ENCODE data around the gene TAF10.

DNA sequence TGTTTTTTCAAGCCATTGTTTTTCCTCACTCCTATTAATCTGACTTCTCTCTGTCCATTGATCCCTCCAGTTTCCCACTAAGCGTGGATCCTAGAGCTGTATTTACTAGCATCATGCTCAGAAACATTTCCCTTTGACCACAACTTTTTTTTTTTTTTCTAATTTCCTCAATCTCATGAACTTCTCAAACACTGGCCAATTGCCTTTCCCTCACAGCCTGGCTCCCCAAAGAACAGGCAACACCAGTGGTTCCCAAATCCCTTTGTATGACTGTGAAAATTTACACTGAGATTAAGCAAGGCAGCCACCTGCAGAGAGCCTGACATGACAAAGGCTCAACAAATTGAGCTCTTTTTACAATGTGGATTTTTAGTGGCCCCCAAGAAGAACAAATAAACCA lies 8.6 kb upstream of the TAF10 start:
- TF ChIP-seq KLF11 (CRISPR knock-in tag; IDR thresholded peaks at IDR 0.05): no peak
- TF ChIP-seq MXD4 (CRISPR knock-in tag; IDR thresholded peaks at IDR 0.05): no peak
- TF ChIP-seq, protein P1, sequence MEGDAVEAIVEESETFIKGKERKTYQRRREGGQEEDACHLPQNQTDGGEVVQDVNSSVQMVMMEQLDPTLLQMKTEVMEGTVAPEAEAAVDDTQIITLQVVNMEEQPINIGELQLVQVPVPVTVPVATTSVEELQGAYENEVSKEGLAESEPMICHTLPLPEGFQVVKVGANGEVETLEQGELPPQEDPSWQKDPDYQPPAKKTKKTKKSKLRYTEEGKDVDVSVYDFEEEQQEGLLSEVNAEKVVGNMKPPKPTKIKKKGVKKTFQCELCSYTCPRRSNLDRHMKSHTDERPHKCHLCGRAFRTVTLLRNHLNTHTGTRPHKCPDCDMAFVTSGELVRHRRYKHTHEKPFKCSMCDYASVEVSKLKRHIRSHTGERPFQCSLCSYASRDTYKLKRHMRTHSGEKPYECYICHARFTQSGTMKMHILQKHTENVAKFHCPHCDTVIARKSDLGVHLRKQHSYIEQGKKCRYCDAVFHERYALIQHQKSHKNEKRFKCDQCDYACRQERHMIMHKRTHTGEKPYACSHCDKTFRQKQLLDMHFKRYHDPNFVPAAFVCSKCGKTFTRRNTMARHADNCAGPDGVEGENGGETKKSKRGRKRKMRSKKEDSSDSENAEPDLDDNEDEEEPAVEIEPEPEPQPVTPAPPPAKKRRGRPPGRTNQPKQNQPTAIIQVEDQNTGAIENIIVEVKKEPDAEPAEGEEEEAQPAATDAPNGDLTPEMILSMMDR (CRISPR knock-in tag; IDR thresholded peaks at IDR 0.05): no peak
- no peak for TF ChIP-seq MED1 (CRISPR knock-in tag; IDR thresholded peaks at IDR 0.05)
- no peak for TF ChIP-seq ELF3 (CRISPR knock-in tag; IDR thresholded peaks at IDR 0.05)
- TF ChIP-seq, protein P2, sequence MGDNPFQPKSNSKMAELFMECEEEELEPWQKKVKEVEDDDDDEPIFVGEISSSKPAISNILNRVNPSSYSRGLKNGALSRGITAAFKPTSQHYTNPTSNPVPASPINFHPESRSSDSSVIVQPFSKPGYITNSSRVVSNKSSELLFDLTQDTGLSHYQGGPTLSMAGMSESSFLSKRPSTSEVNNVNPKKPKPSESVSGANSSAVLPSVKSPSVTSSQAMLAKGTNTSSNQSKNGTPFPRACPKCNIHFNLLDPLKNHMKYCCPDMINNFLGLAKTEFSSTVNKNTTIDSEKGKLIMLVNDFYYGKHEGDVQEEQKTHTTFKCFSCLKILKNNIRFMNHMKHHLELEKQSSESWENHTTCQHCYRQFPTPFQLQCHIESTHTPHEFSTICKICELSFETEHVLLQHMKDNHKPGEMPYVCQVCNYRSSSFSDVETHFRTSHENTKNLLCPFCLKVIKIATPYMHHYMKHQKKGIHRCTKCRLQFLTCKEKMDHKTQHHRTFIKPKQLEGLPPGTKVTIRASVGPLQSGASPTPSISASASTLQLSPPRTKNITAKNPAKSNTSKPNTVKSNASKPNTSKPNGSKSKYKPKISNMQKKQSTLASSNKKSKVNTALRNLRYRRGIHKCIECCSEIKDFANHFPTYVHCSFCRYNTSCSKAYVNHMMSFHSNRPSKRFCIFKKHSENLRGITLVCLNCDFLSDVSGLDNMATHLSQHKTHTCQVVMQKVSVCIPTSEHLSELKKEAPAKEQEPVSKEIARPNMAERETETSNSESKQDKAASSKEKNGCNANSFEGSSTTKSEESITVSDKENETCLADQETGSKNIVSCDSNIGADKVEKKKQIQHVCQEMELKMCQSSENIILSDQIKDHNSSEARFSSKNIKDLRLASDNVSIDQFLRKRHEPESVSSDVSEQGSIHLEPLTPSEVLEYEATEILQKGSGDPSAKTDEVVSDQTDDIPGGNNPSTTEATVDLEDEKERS (CRISPR knock-in tag; IDR thresholded peaks at IDR 0.05): no peak
- TF ChIP-seq, protein P3, sequence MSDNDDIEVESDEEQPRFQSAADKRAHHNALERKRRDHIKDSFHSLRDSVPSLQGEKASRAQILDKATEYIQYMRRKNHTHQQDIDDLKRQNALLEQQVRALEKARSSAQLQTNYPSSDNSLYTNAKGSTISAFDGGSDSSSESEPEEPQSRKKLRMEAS (IDR thresholded peaks at IDR 0.05): no peak
- TF ChIP-seq, protein P4, sequence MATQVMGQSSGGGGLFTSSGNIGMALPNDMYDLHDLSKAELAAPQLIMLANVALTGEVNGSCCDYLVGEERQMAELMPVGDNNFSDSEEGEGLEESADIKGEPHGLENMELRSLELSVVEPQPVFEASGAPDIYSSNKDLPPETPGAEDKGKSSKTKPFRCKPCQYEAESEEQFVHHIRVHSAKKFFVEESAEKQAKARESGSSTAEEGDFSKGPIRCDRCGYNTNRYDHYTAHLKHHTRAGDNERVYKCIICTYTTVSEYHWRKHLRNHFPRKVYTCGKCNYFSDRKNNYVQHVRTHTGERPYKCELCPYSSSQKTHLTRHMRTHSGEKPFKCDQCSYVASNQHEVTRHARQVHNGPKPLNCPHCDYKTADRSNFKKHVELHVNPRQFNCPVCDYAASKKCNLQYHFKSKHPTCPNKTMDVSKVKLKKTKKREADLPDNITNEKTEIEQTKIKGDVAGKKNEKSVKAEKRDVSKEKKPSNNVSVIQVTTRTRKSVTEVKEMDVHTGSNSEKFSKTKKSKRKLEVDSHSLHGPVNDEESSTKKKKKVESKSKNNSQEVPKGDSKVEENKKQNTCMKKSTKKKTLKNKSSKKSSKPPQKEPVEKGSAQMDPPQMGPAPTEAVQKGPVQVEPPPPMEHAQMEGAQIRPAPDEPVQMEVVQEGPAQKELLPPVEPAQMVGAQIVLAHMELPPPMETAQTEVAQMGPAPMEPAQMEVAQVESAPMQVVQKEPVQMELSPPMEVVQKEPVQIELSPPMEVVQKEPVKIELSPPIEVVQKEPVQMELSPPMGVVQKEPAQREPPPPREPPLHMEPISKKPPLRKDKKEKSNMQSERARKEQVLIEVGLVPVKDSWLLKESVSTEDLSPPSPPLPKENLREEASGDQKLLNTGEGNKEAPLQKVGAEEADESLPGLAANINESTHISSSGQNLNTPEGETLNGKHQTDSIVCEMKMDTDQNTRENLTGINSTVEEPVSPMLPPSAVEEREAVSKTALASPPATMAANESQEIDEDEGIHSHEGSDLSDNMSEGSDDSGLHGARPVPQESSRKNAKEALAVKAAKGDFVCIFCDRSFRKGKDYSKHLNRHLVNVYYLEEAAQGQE (IDR thresholded peaks at IDR 0.05; ENCODE audit: borderline replicate concordance in 1 of 2, low read depth in 1 of 2, low read length in 2 of 2): no peak
- TF ChIP-seq, protein P5, sequence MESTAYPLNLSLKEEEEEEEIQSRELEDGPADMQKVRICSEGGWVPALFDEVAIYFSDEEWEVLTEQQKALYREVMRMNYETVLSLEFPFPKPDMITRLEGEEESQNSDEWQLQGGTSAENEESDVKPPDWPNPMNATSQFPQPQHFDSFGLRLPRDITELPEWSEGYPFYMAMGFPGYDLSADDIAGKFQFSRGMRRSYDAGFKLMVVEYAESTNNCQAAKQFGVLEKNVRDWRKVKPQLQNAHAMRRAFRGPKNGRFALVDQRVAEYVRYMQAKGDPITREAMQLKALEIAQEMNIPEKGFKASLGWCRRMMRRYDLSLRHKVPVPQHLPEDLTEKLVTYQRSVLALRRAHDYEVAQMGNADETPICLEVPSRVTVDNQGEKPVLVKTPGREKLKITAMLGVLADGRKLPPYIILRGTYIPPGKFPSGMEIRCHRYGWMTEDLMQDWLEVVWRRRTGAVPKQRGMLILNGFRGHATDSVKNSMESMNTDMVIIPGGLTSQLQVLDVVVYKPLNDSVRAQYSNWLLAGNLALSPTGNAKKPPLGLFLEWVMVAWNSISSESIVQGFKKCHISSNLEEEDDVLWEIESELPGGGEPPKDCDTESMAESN (CRISPR knock-in tag; conservative IDR thresholded peaks at IDR 0.05): no peak
- TF ChIP-seq, protein P6, sequence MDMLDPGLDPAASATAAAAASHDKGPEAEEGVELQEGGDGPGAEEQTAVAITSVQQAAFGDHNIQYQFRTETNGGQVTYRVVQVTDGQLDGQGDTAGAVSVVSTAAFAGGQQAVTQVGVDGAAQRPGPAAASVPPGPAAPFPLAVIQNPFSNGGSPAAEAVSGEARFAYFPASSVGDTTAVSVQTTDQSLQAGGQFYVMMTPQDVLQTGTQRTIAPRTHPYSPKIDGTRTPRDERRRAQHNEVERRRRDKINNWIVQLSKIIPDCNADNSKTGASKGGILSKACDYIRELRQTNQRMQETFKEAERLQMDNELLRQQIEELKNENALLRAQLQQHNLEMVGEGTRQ (IDR thresholded peaks at IDR 0.05; ENCODE audit: low read depth, low read length): no peak
- TF ChIP-seq, protein P6 (CRISPR knock-in tag; IDR thresholded peaks at IDR 0.05; ENCODE audit: borderline replicate concordance): no peak
- TF ChIP-seq, protein P7, sequence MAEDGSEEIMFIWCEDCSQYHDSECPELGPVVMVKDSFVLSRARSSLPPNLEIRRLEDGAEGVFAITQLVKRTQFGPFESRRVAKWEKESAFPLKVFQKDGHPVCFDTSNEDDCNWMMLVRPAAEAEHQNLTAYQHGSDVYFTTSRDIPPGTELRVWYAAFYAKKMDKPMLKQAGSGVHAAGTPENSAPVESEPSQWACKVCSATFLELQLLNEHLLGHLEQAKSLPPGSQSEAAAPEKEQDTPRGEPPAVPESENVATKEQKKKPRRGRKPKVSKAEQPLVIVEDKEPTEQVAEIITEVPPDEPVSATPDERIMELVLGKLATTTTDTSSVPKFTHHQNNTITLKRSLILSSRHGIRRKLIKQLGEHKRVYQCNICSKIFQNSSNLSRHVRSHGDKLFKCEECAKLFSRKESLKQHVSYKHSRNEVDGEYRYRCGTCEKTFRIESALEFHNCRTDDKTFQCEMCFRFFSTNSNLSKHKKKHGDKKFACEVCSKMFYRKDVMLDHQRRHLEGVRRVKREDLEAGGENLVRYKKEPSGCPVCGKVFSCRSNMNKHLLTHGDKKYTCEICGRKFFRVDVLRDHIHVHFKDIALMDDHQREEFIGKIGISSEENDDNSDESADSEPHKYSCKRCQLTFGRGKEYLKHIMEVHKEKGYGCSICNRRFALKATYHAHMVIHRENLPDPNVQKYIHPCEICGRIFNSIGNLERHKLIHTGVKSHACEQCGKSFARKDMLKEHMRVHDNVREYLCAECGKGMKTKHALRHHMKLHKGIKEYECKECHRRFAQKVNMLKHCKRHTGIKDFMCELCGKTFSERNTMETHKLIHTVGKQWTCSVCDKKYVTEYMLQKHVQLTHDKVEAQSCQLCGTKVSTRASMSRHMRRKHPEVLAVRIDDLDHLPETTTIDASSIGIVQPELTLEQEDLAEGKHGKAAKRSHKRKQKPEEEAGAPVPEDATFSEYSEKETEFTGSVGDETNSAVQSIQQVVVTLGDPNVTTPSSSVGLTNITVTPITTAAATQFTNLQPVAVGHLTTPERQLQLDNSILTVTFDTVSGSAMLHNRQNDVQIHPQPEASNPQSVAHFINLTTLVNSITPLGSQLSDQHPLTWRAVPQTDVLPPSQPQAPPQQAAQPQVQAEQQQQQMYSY (CRISPR knock-in tag; IDR thresholded peaks at IDR 0.05): no peak

All from HepG2 (cell line).